CD4-positive, alpha-beta T cell treated with Interleukin-15 for 1 hour (primary cell): ENCODE measurements around the gene PPM1A.

ENCODE experiments used
- DNase-seq: peaks from one replicate; pipeline ENCODE4 v3.0.0-alpha.2; 2020

Gene PPM1A

DNA sequence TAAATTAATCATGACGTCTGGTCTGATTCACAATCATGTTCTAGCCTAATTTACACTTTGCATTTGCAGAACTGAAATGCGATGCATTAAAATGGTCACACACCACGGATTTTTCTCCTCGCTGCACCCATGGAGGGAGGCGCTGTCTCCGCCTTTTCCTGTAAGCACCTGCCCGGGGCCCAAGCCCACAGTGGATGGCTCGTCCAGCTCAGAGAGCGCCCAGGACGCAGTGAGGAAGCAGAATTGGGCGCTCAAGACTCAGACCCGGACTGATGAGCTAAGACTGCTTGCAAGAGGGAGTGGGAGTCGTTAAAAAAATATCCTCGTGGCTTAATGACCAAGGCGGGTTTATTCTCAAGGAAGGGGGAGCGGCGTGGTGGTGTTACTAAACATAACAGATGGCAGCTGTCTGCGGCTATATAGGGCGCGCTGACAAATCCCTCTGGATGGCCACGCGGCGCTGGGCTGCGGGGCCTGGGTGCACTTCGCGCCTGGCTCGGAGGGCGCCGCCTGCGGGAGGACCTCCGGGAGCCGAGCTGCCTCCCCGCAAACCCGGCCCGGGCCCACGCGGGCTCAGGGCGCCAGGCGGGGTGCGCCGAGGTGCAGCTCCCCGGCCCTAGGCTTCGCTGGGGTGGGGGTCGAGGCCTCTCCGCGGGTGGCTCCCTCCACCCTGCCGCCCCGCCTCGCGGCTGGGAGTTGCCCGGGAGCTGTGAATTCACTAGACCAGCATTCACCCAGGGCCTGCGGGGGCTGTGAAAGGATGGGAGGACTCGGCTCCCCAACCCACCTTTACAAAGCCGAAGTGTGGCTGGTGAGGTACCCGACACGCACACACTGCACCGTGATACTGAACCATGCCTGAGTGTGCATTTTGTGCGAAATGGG is 78.7 kb downstream of the PPM1A start:
- peak; percentile 44 for DNase-seq

DNA sequence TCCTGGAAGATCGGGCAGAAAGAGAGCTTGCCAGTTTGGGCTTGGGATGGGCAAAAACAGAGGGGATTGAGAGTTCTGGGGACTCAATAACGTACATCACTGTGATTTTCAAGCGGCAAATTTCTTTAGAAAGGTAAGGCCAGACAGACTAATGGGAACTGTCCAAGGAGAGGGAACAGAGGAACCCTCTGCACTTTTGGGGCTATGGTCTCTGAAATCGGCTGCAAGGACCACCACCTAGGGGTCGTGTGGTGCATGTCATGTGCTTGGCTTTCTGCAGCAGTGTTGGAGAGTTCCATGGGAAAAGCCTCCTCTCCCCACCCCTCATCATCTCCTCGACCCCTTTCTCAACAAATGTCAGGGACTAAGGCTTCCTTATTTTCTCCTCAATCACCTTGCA is 79.6 kb downstream of the PPM1A start:
- no peak for DNase-seq

DNA sequence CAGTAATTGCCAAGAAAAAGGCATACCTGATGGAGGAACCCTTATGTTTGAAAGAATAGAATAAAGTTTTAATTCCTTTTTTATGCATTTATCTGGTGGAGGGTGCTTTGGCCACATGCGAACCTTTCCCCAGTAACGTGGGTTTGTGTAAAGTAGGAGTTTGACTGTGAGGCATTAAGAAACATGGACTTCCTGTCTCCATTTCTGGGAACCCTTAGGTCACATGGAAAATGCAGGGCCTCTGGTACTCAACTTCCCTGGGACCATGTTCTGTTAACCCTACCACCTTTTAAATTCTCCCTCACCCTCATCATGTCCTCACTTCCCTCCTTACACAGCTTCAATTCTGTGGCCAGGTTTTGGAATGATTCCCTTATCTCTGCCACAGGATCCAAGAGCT is 80.3 kb downstream of the PPM1A start:
- DNase-seq: no peak

DNA sequence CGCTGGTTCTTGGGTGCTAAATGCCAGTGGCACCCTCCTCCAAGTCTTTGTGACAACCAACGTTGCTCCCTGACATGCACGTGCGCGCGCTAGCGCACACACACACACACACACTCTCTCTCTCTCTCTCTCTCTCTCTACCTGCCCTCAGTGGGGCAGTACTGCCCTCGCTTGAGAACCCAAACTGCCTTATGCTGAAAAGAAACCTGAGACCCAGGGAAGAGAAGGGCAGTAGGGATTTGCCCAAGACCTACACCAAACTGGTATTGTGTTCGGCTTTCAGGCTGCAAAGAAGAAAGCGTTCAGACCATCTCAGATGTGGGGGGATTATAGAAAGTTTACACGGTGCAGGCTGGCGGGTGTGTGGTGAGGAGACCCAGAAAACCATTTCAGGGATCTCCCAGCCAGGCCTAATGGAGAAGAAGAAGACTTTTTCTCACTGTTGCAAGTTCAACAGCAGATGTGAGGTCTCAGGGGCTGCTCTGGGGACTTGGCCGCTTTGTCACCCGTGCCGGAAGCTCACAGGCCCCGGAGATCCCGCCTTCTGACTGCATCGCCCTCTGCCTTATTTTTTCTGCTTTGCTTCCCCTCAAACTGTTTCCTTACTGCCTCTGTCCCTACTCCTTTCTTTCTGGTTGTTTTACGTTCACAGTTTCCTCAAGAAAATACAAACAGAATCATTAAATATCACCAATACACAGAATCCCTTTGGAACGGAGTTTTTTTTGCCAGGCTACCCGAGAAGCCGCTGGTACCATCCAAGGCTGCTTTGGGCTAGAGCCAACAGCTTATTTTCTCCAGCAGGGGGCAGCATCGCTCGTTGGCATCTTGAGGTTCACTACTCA is 82.4 kb downstream of the PPM1A start:
- peak; percentile 72 for DNase-seq

DNA sequence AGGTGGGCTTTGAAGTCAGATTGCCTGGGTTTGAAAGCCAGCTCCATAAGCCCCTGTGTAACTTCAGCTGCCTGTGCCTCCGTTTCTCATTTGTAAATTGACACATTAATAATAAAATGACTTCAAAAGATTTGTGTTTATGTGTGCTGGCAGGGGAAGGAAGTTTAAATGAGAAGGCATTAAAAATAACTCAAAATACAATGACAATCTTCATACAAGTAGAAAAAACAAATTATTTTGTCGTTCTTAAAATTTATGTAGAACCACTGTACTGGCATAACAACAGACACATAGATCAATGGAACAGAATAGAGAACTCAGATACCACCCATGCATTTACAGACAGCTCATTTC is 83.0 kb downstream of the PPM1A start:
- DNase-seq: no peak

DNA sequence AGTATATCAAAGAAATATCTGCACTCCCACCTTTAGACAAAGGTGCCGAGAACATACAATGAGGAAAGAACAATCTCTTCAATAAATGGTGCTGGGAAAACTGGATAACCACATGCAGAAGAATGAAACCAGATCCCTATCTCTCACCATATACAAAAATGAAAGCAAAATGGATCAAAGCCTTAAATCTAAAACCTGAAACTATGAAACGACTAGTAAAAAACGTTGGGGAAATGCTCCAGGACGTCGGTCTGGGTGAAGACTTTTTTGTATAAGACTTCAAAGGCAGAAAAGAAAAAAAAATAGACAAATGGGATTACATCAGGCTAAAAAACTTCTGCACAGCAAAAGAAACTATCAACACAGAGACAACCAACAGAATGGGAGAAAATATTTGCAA is 83.8 kb downstream of the PPM1A start:
- DNase-seq: no peak

DNA sequence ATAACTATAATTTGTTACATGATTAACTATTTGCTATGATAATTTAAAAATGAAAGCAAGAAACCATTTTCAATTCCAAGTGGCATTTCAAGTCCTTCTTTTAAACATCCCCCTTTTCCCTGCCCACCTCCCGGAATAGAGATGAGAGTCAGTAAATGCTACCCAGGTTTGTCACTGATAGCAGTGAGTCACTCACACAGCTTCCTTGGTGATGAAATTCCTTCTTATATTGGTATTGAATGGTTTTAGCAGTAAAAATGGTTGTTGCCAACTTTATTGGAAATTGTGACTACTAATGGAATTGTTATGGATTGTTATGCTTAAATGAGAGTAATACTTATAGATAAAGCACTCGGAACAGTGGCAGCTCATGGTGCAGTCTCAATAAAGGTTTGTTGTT is 90.5 kb downstream of the PPM1A start:
- DNase-seq: no peak

DNA sequence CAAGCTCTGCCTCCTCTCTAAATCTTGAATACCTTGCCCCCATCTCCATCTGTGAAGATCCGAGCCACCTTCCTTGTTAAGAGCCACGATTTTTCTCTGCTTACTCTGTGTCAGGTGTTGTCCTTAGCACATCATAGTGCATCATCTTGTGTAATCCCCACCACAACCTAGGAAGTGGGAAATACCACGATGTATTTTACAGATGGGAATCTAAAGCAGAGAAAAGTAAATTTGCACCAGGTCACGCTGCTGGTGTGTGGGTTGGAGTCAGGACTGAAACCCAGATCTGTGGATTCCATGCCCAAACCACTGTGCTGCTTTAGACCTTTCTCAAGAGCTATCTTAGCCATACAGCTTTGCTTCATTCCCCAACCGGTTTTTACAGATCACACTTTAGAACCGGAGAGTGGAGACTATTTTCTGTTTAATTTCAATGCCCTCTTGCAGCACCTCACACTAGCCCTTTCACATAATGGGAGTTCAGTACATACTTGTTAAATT is 94.6 kb downstream of the PPM1A start:
- DNase-seq: no peak

DNA sequence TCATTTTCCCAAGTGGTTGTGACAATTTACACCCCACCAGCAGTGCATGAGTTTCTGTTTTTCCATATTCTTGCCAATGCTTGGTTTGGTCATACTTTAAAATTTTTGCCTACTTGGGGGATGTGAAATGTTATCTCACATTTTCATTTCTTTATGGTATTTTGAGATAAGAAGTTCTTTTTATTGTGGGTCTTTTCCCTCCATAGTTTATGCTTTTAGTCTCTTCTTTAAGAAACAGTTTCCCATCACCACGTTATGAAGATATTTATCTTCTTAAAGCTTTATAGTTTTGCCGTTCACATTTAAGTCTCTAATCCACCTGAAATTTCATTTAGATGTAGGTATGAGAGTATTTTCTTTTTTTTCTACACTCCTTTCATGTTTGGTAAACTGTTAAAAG is 95.7 kb downstream of the PPM1A start:
- DNase-seq: no peak

DNA sequence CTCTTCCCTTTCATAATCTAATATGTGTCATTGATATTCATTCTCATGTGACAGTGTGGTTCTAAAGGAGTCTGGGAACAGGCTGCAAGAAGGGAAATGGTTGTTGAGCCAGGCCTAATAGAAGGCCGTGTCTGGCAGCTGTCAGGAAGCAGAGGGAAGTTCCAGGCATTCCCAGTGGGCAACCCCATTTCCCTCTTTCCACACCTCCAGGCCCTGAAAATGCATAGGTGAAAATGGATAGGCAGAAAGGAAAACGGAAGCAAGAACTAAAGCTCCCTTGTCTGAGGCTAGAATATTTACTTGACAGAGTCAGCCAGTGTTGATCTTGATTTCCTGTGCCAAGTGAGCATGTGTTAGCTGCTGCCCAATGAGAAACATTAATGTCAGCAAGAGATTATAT is 97.7 kb downstream of the PPM1A start:
- no peak for DNase-seq

DNA sequence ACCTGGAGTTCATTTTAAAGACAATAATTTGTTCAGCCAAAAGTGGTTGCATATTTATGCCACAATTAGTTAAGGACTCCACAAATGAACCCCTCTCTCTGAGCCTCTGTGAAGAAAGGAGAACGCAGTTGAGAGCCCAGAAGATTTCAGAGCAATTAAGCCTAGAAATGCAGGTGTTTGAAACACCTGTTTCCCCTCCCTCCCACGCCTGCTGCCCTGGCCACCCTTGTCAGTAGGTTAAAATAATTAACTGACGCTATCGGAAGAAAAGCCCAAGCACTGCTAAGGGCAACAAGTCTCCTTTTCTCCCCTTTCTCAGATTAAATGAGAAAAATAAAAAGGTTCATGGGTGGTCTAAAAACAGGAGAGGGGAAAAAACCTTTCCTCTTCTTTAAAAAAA is 99.2 kb downstream of the PPM1A start:
- no peak for DNase-seq
